GM21576 (cell line): ENCODE results near the gene INO80E.
"Not testable (repeated sequence)": the region's sequence is repeated elsewhere in the genome, so short reads cannot be mapped to it uniquely, and the experiment has no call there.

ENCODE experiments used
- ATAC-seq: cut with Tn5 transposase; IDR thresholded peaks from one replicate; pipeline ENCODE4 v1.9.1; 2021; ENCODE audit warnings: mild to moderate bottlenecking, moderate library complexity; ENCODE audit not compliant: unreplicated experiment

INO80E gene

GRCh38 chr16:30009085-30009862, 13.2 kb downstream of the INO80E start:
- ATAC-seq = no peak

GRCh38 chr16:30009990-30010843, 14.2 kb downstream of the INO80E start:
- ATAC-seq = no peak

- no peak for ATAC-seq
Observed at GRCh38 chr16:30010844-30011713, 15.0 kb downstream of the INO80E start, which contains the start of gene DOC2A. Gene DOC2A (minus strand): TSS chr16:30011027. CDS start chr16:30010222, 805 bp downstream.

- no peak for ATAC-seq
Observed at GRCh38 chr16:30011714-30012504, 15.9 kb downstream of the INO80E start.

GRCh38 chr16:30012598-30012997, 16.6 kb downstream of the INO80E start:
- ATAC-seq = not testable (repeated sequence)

- ATAC-seq = not testable (repeated sequence)
Observed at GRCh38 chr16:30015450-30015849, 19.4 kb downstream of the INO80E start.

- ATAC-seq = no peak
Observed at GRCh38 chr16:30016555-30017276, 20.7 kb downstream of the INO80E start.

GRCh38 chr16:30017277-30017656, 21.2 kb downstream of the INO80E start:
- ATAC-seq = no peak

GRCh38 chr16:30017937-30018336, 21.9 kb downstream of the INO80E start:
- ATAC-seq = not testable (repeated sequence)

GRCh38 chr16:30018731-30019158, 22.7 kb downstream of the INO80E start:
- no peak for ATAC-seq

GRCh38 chr16:30022887-30023286, 26.8 kb downstream of the INO80E start, which contains the start of gene C16orf92:
Gene C16orf92 (plus strand): TSS chr16:30023198. CDS start chr16:30023341, 143 bp downstream.
- ATAC-seq = no peak

GRCh38 chr16:30023586-30023985, 27.5 kb downstream of the INO80E start:
- no peak for ATAC-seq

- no peak for ATAC-seq
Observed at GRCh38 chr16:30024451-30024850, 28.4 kb downstream of the INO80E start.

- ATAC-seq = no peak
Observed at GRCh38 chr16:30025156-30025555, 29.1 kb downstream of the INO80E start.

GRCh38 chr16:30025574-30025973, 29.5 kb downstream of the INO80E start:
- ATAC-seq = no peak

GRCh38 chr16:30026449-30026848, 30.4 kb downstream of the INO80E start:
- ATAC-seq = no peak

- no peak for ATAC-seq
Observed at GRCh38 chr16:30027588-30028437, 31.8 kb downstream of the INO80E start.

- no peak for ATAC-seq
Observed at GRCh38 chr16:30028438-30029076, 32.5 kb downstream of the INO80E start.
